NCI-H146 (cell line): ENCODE results near the gene OR6N1.

Source experiments
- DNase-seq: peaks from one replicate; lab custom pipeline; 2025; lab: John Stamatoyannopoulos, UW

The OR6N1 gene, protein sequence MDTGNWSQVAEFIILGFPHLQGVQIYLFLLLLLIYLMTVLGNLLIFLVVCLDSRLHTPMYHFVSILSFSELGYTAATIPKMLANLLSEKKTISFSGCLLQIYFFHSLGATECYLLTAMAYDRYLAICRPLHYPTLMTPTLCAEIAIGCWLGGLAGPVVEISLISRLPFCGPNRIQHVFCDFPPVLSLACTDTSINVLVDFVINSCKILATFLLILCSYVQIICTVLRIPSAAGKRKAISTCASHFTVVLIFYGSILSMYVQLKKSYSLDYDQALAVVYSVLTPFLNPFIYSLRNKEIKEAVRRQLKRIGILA

DNA sequence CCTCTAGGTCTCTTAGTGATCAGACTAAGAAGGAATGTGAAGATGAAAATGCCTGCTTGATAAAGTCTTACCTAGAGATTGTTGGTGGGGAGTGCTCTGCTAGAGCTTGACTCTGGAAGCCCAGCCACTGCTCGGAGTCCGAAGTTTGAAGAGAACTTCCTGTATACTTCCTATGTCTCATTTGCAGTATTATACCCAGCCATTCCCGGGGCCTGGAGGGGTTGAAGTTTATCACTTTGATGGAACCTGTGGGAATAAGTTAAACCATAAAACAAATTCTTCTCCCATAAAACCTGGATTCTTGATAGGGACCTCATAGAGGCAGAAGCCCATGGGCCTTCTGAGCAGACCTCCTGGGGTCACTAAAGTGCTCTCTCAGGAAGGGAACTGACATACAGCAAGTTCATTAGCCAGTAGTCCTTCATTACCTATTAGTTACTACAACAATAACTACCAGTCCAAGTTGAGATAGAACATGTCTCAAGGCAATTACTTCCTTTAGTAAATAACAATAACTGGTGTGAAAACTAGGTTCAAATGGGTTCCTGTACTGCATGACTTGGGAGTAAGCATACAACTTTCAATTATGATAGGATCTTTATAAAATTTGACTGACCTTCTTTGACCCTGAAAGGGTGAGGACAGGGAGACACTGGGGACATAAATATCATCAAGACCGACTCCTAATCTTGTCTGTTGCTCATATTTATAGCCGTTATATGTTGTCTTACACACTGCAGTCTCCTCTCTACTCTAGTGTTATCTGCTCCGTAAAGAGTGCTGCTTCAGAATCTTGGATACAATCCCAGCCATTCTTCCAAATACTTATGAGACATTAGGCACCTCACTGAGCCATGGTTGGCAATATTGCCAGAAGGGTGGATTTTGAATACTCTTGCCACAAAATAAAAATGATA lies at the start of gene OR6N1:
TSS of gene OR6N1 (minus strand) at position 246 of the 917 bp plus-strand sequence. CDS start 5,513 bp downstream, outside the sequence.
- no peak for DNase-seq

DNA sequence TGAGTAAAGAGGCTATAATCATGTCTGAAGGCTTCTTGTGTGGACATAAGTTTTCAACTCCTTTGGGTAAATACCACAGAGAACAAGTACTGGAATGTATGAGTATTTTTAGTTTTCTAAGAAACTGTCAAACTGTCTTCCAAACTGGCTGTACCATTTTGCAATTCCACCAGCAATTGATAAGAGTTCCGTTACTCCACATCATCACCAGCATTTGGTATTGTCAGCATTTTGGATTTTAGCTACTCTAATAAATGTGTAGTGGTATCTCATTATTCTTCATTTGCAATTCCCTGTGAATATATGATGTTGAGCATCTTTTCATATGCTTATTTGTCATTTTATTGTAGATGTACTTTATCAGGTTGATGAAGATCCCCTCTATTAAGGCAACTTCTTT lies 49.7 kb upstream of the OR6N1 start:
- no peak for DNase-seq

DNA sequence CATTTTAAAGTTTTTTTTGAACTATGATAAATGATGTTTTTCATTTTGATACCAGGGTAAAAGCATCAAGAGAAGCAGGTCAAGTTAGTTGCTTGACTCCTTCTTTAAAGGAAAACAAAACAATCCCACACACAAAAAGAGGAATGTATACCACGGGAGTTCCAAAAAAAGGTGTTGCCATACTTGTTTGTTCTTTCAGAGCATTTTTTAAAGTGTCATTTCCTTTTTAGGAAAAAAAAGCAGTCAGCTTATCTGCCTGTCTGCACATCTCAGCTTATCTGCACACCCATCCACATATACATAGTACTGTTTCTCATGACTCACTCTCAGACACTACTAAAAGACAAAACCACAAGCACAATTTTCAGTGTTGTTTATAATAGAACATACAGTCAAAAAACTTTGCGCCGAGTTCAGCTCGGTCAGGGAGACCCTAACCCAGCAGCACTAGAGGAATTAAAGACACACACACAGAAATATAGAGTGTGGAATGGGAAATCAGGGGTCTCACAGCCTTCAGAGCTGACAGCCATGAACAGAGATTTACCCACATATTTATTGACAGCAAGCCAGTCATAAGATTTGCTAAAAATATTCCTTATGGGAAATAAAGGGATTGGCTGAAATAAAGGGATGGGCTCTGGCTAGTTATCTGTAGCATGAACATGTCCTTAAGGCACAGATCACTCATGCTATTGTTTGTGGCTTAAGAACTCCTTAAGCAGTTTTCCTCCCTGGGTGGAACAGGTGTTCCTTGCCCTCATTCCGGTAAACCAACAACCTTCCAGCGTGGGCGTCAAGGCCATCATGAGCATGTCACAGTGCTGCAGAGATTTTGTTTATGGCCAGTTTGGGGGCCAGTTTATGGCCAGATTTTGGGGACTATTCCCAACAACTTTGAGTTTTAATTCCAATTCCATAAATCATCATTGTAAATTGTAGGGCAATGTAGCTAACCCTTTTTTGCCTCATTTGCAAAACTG lies 47.8 kb upstream of the OR6N1 start:
- no peak for DNase-seq

GRCh38 chr1:158818975-158819431 lies 47.0 kb upstream of the OR6N1 start:
- no peak for DNase-seq

GRCh38 chr1:158818560-158818959 lies 46.6 kb upstream of the OR6N1 start:
- no peak for DNase-seq

DNA sequence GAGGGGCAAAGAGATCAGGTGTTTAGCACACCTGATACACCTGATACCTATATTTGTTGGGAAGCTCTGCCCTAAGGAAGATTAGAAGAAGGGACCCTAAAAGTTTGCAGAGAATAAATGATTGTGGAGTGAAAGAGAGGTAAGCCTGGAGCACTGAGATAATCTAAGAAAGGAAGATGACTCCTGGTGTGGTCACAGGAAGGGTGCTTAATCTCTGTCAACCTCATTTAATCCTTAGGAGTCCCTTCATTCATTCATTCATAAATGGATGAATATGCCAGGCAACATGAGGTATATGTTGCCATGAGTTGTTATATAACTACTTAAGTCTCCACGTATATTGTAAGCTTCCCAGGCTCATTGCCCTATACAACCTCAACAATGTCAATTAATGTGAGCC lies 43.0 kb upstream of the OR6N1 start:
- no peak for DNase-seq

DNA sequence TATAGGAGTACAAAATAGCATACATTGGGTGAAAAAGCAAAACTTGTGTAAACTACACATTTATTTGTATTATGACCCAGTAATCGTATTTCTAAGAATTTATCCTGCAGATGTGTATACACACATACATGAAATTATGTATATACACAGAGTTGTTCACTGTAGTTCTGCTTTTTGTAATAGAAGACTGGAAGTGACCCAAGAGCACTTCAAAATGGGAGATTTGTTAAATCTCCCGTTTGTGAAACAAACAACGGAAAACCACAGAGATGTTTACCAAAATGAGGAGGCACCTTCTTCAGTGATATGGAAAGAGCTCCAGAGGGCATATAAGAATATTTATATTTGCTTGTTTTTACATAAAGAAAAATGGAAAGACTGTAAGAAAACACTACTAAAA lies 41.2 kb upstream of the OR6N1 start:
- no peak for DNase-seq

GRCh38 chr1:158812336-158812735 lies 40.3 kb upstream of the OR6N1 start:
- no peak for DNase-seq

GRCh38 chr1:158810311-158810710 lies 38.3 kb upstream of the OR6N1 start:
- DNase-seq = no peak

DNA sequence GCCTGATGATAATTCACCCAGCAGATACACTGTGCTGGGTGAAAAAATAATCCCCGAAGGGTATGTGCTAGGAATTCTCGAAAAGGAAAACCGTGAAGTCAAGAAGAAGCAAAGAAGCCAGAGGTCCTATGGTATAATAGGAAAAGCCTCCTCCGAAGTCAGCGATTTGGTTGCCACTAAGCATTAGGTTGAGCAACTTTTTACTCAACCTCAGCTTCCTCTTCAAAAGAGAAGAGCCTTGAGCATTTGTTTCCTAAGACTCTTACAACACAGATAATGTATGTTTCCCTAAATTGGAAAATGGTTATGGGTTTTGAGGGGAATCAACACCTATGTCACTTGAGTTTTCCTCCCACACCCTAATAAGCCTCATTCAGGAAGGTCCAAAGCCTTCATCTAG lies 37.9 kb upstream of the OR6N1 start:
- no peak for DNase-seq

DNA sequence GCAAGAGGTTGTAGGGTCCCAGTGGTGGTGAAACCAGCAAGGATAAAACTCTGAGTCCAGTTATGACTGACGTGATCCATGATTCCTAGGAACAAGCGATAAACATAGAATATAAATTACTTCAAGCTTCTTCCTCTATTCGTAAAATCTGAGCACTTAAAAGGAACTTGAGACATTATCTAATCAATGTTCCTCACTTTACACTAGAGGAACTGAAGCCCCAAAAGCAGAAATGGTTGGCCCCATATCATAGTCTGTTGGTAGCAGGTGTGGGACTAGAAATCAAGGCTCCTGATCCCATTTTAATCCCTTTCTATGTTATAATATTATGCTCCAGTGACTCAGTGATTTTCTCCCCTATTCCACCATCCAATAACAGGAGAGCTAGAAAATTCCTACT lies 37.3 kb upstream of the OR6N1 start:
- no peak for DNase-seq

DNA sequence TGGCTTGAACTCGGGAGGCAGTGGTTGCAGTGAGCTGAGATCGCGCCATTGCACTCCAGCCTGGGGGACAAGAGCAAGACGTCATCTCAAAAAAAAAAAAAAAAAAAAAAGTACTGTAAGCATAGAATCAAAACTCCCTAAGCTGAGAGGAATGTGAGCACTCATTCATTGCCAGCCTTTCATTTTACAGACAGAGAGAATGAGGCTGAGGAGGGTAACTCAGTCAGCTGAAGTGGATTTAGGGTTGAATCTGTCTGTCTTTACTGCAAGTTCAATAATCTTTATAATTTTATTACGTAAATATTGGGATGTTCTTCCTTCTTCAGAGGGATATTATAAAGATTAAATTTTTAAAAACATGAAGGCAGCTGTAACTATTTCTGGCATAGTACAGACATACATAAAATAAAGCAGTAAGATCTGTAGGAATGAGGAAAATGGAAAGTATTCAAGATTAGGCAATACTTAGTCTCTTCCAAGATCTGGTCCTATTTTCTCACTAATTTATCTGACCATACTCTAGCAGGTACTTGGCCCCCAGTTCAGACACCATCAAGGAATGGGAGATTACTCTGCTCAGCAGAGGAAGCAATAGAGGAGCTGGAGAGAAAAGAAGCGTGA lies 35.0 kb upstream of the OR6N1 start:
- no peak for DNase-seq

DNA sequence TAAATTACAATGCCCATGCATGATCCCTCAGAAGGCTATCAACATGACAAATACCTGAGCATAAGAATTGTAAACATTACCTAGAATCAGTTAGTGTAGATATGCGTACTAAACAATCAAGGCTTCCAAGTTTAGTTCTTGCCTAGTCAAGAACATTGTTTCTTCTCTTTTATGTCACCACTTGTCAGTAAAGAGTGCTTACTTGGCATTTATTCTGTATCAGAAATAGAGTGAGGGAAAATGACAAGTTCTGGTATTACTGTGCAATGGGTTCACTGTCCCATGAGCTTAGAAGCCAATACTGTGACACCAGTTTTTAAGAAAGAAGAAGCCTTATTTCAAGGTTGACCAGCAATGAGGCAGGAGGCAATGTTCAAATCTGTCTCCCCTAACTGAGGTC lies 31.7 kb upstream of the OR6N1 start:
- no peak for DNase-seq

DNA sequence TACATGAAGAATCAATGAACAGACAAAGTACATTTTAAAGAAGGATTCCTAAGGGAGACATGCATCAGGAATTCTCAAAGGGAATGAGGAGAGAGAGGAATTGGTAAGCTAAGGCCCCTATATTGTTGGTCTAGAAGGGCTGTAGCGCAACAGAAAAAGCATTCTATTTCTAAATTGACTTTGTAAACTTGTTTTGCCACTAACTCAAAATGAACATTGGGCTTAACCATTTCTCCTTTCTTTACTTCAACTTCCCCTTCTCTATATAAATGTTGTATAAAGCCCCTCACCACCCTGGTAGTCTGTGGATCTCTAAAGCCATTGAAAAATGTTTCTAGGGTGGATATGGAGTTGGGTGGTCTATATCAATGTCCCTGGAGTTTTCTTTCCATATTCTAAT lies 29.4 kb upstream of the OR6N1 start:
- DNase-seq = no peak

DNA sequence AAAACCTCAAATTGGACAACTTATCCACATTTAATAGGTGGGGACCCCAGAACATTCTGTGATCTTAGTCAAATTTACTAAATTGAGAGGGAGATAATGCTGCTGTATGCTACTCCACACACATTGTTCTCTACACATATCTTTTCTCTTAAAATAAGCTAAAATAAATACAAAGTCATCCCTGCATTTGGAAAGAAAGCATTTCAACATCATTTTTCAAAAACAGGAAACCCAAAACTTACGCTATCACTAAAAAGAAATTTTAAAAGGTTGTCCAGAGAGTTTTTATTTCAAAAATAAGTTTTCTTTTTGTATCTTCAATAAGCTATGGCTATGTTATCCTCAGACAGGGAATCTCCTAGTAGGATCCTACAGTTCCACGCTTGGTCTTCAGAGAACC lies 28.5 kb upstream of the OR6N1 start:
- no peak for DNase-seq

- no peak for DNase-seq
Observed at GRCh38 chr1:158799689-158800088, 27.7 kb upstream of the OR6N1 start.

DNA sequence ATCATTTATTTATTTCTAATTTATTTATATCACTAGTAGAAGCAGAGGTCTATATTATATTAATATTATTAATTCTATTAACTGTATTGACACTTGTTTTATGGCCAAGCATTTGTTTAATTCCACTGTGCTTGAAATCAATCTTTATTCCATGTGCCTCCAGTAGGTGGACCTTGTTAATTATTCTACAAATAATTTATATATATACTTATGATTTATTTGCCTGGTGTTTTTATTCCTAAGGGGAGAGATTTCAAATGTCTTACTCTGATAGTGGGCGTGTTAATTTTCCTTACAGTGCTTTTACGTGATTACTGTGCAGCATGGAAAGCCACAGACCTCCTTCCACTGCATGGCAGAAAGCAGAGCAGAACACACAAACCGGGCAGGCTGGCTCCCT lies 26.5 kb upstream of the OR6N1 start:
- no peak for DNase-seq

- no peak for DNase-seq
Observed at GRCh38 chr1:158794247-158794646, 22.3 kb upstream of the OR6N1 start.

DNA sequence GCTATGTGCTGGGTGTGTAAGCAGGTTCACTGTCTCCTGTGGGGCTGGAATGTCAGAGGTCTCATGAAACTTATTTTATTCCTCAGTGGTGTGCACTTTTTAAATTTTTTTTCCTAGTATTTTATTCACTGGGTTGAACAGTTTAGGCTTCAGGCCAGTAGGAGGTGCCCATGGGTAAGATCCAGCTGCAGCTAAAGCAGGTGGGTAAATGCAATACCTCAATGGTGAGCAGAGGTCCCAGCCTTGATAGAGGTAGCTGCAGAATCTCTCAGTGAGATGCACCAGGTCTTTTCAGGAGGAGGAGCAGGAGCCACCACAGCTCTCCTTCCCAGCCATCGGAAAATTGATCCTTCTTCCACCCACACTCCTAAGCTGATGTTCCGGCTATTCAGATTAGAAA lies 21.6 kb upstream of the OR6N1 start:
- DNase-seq = no peak

DNA sequence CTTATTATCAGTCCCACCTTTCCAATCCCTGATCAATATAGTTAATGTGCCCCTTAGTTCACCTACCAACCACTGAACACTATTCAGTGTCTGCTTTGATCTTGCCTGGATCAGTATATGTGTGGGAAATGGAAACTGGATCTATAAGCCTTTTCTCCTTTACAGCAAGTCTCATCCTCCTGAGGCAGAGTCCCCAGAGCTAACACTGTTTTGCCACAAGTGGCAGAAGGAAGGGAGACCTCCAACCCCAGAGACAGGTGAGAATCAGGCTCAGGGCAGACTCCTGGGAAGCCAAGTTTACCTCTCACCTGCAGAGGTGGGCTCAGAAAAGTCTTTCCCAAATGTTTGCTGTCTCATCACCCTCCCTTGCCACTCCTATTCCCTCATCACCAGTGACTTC lies 9.1 kb upstream of the OR6N1 start, which contains the start of gene OR6N2:
TSS of gene OR6N2 (minus strand) at position 101 of the 400 bp plus-strand sequence. CDS start 3,569 bp downstream, outside the sequence.
- DNase-seq = no peak

DNA sequence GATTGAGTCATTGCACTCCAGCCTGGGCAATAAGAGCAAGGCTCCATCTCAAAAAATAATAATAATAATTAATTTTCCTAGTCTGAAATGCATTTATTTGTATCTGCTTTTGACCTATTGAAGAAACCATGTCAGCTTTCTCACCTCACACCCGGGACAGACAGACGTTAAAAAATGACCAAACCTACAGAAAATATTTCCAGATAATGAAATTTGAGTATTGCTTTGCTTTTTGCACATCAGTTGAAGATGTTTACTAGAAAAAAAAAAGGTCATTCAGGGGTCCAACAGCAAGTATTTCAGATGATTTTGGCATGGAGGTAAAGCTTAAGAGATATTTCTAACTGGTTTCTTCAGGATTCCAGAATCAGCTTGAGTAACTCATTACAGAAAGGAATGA lies 17.6 kb downstream of the OR6N1 start, which contains the start of gene OR6K6:
TSS of gene OR6K6 (plus strand) at position 301 of the 400 bp plus-strand sequence. CDS start 168 bp downstream, outside the sequence.
- no peak for DNase-seq
